Fibroblast of lung (primary cell): ENCODE measurements around the gene PTX4.

Experiments
- CTCF ChIP-seq, 2 donors: IDR thresholded peaks in 1 of 2; conservative IDR thresholded peaks in 1 of 2; 1 replicate in 1 of 2; 2 replicates in 1 of 2; pipeline ENCODE4 v1.5.1; 2011 to 2012; ENCODE audit warnings: low read length in 2 of 2, control low read depth in 1 of 2, inconsistent platforms in 1 of 2, low read depth in 1 of 2, mild to moderate bottlenecking in 1 of 2
- EZH2 ChIP-seq: IDR thresholded peaks from 2 replicates; pipeline ENCODE4 v1.5.1; 2012; ENCODE audit warnings: low read length, control low read depth, mild to moderate bottlenecking; ENCODE audit errors: missing control alignments

GRCh38 chr16:1528921-1529537 lies 40.3 kb upstream of the PTX4 start:
- no peak for TF ChIP-seq CTCF (conservative IDR thresholded peaks at IDR 0.05 in 1 of 2, IDR thresholded peaks at IDR 0.05 in 1 of 2; ENCODE audit: low read depth in 1 of 2, low read length in 2 of 2)
- no peak for TF ChIP-seq EZH2
